Liver (tissue), 9 donors: ENCODE measurements around the gene DGCR8. TPM values are rescaled to one million over a fixed set of nuclear protein-coding genes. Genes with fewer than 3 reads are reported as not detected.
"Not testable (repeated sequence)": the region's sequence is repeated elsewhere in the genome, so short reads cannot be mapped to it uniquely, and the experiment has no call there.

Source experiments
- DNase-seq: peaks from one replicate; pipeline ENCODE4 v3.0.0-alpha.2; 2017; ENCODE audit warnings: low spot score
- H3K27ac ChIP-seq, 2 donors: one replicate each; pipeline ENCODE4 v1.7.0; 2013; ENCODE audit warnings: inconsistent platforms in 2 of 2, low read length in 2 of 2, control low read depth in 1 of 2, low read depth in 1 of 2, mild to moderate bottlenecking in 1 of 2
- H3K27me3 ChIP-seq, 4 donors: one replicate each; pipeline versions ENCODE4 v1.6.1 to v1.7.0; 2013; ENCODE audit warnings: low read length in 3 of 4, inconsistent platforms in 1 of 4, mild to moderate bottlenecking in 1 of 4, moderate library complexity in 1 of 4; ENCODE audit not compliant: control insufficient read depth in 4 of 4, insufficient read depth in 4 of 4
- H3K36me3 ChIP-seq, 4 donors: one replicate each; pipeline versions ENCODE4 v1.6.1 to v1.7.0; 2013; ENCODE audit warnings: low read length in 3 of 4, mild to moderate bottlenecking in 3 of 4, low read depth in 1 of 4, moderate library complexity in 1 of 4; ENCODE audit not compliant: control insufficient read depth in 4 of 4, insufficient read depth in 3 of 4
- H3K4me1 ChIP-seq, 4 donors: one replicate each; pipeline versions ENCODE4 v1.6.1 to v1.7.0; 2013; ENCODE audit warnings: low read length in 3 of 4, mild to moderate bottlenecking in 3 of 4, moderate library complexity in 1 of 4; ENCODE audit not compliant: control insufficient read depth in 4 of 4, insufficient read depth in 4 of 4
- H3K4me3 ChIP-seq, 3 donors: one replicate each; pipeline versions ENCODE4 v1.6.1 to v1.7.0; 2013; ENCODE audit warnings: low read length in 3 of 3, control low read depth in 1 of 3, low read depth in 1 of 3, mild to moderate bottlenecking in 1 of 3
- H3K9ac ChIP-seq, 2 donors: one replicate each; pipeline ENCODE4 v1.7.0; 2013; ENCODE audit warnings: low read length in 2 of 2, mild to moderate bottlenecking in 2 of 2, moderate library complexity in 2 of 2, control low read depth in 1 of 2, low read depth in 1 of 2
- H3K9me3 ChIP-seq, 4 donors: one replicate each; pipeline versions ENCODE4 v1.6.1 to v1.7.0; 2013; ENCODE audit warnings: low read length in 3 of 4; ENCODE audit not compliant: control insufficient read depth in 4 of 4
- ATF3 ChIP-seq: IDR thresholded peaks from 2 replicates; pipeline ENCODE4 v1.6.1; 2016; ENCODE audit warnings: antibody characterized with exemption
- CTCF ChIP-seq: fragments of 150-350 bp; IDR thresholded peaks from 2 replicates; pipeline ENCODE4 v1.5.1; 2017; ENCODE audit warnings: improper control_type of control experiment, low read depth, low read length; ENCODE audit not compliant: missing input control
- EGR1 ChIP-seq, 2 donors: IDR thresholded peaks; 2 replicates each; pipeline ENCODE4 v1.6.1; 2016 to 2018; ENCODE audit warnings: antibody characterized with exemption in 2 of 2, low read depth in 2 of 2
- FOXA1 ChIP-seq: IDR thresholded peaks from 2 replicates; pipeline ENCODE4 v1.6.1; 2016; ENCODE audit warnings: antibody characterized with exemption
- FOXA2 ChIP-seq: IDR thresholded peaks from 2 replicates; pipeline ENCODE4 v1.6.1; 2016; ENCODE audit warnings: antibody characterized with exemption
- GABPA ChIP-seq, 2 donors: IDR thresholded peaks in 1 of 2; conservative IDR thresholded peaks in 1 of 2; 2 replicates each; pipeline ENCODE4 v1.6.1; 2016; ENCODE audit warnings: antibody characterized with exemption in 2 of 2, mild to moderate bottlenecking in 1 of 2, moderate library complexity in 1 of 2
- HNF4A ChIP-seq, 2 donors: conservative IDR thresholded peaks; 2 replicates each; pipeline ENCODE4 v1.6.1; 2016; ENCODE audit warnings: antibody characterized with exemption in 2 of 2, mild to moderate bottlenecking in 2 of 2
- MAX ChIP-seq: IDR thresholded peaks from 2 replicates; pipeline ENCODE4 v1.6.1; 2016; ENCODE audit warnings: antibody characterized with exemption
- RAD21 ChIP-seq, 2 donors: IDR thresholded peaks; 2 replicates each; pipeline ENCODE4 v1.6.1; 2016; ENCODE audit warnings: antibody characterized with exemption in 2 of 2, mild to moderate bottlenecking in 2 of 2
- REST ChIP-seq: IDR thresholded peaks from 2 replicates; pipeline ENCODE4 v1.6.1; 2016; ENCODE audit warnings: antibody characterized with exemption, mild to moderate bottlenecking
- RXRA ChIP-seq, 2 donors: IDR thresholded peaks; 2 replicates each; pipeline ENCODE4 v1.6.1; 2017 to 2018; ENCODE audit warnings: antibody characterized with exemption in 2 of 2, mild to moderate bottlenecking in 1 of 2
- TAF1 ChIP-seq: conservative IDR thresholded peaks from 2 replicates; pipeline ENCODE4 v1.6.1; 2016; ENCODE audit warnings: antibody characterized with exemption, mild to moderate bottlenecking
- YY1 ChIP-seq: IDR thresholded peaks from 2 replicates; pipeline ENCODE4 v1.6.1; 2016; ENCODE audit warnings: antibody characterized with exemption, mild to moderate bottlenecking
- ZBTB33 ChIP-seq: IDR thresholded peaks from 2 replicates; pipeline ENCODE4 v1.6.1; 2016; ENCODE audit warnings: antibody characterized with exemption
- WGBS: extraction: QIAGEN DNeasy Blood & Tissue Kit; methylation state at CpG from one replicate; pipeline ENCODE4 v1.1.7; 2013; 5-methylcytosine and 5-hydroxymethylcytosine counted together
- polyA plus RNA-seq, 2 donors: library from polyadenylated mRNA; stranded (reverse) in 1 of 2; unstranded in 1 of 2; fragments of 200-250 nt in 1 of 2; fragments of >200 nt in 1 of 2; fragmentation: Nextera tagmentation in 1 of 2; extraction: Ambion mirVana in 1 of 2; gene quantifications; one replicate each; pipeline versions ENCODE4 v1.2.1 to v1.2.3, GENCODE V29; 2013 to 2015
- total RNA-seq, 2 donors: library from RNA; depleted of rRNA; stranded (reverse); fragments of >200 nt; gene quantifications; one replicate each; pipeline ENCODE4 v1.2.3, GENCODE V29; 2014
- donor health status: healthy.
- donor health status: healthy.
- donor health status: healthy.
- donor health status: healthy.
- donor health status: healthy.

The DGCR8 gene
- total and polyA plus RNA-seq, 4 donors: 7.9 to 27.1 (median 15.8) TPM

GRCh38 chr22:20066617-20067383 is 13.2 kb upstream of the DGCR8 start:
- Histone ChIP-seq H3K4me1 (no peaks in the 10 kb centered on the region), H3K36me3 (peaks cover 3 to 27% (median 13%) of the 10 kb centered on the region in 4 donors), H3K27me3 (no peaks in the 10 kb centered on the region), H3K9ac (no peak overlapping the region), H3K4me3 (no peak overlapping the region), H3K27ac (no peak overlapping the region), H3K9me3 (no peaks in the 10 kb centered on the region)
- no peak for TF ChIP-seq ZBTB33
- no peak for TF ChIP-seq RXRA (IDR thresholded peaks at IDR 0.05)
- TF ChIP-seq RAD21 (IDR thresholded peaks at IDR 0.05): no peak
- TF ChIP-seq HNF4A (conservative IDR thresholded peaks at IDR 0.05): no peak
- no peak for TF ChIP-seq MAX
- no peak for TF ChIP-seq TAF1
- TF ChIP-seq CTCF: no peak
- TF ChIP-seq FOXA1: no peak
- TF ChIP-seq FOXA2: no peak
- 97% methylated on average over 11 of the region's 11 CpGs for WGBS
- DNase-seq: no peak

- H3K4me3 ChIP-seq, DNase-seq, H3K9me3 ChIP-seq, H3K9ac ChIP-seq, H3K4me1 ChIP-seq, H3K27me3 ChIP-seq, H3K27ac ChIP-seq: not testable (repeated sequence)
- 98% methylated on average over 3 of the region's 3 CpGs for WGBS
- H3K36me3 ChIP-seq: peaks cover 3 to 24% (median 10%) of the 10 kb centered on the region in 4 donors
These were observed 12.7 kb upstream of the DGCR8 start for GRCh38 chr22:20067384-20067682.

GRCh38 chr22:20068640-20069039 is 11.4 kb upstream of the DGCR8 start:
- Histone ChIP-seq H3K4me1 (no peaks in the 10 kb centered on the region), H3K27me3 (no peaks in the 10 kb centered on the region), H3K9ac (no peak overlapping the region), H3K9me3 (no peaks in the 10 kb centered on the region), H3K4me3 (no peak overlapping the region), H3K36me3 (peaks cover 0 to 13% (median 4%) of the 10 kb centered on the region in 4 donors), H3K27ac (no peak overlapping the region)
- 92% methylated on average over 7 of the region's 7 CpGs for WGBS
- TF ChIP-seq GABPA (IDR thresholded peaks at IDR 0.05 in 1 of 2, conservative IDR thresholded peaks at IDR 0.05 in 1 of 2) (no peak), ATF3 (no peak), RAD21 (IDR thresholded peaks at IDR 0.05) (no peak), YY1 (no peak), TAF1 (no peak), FOXA1 (no peak), FOXA2 (no peak), REST (no peak), RXRA (IDR thresholded peaks at IDR 0.05) (no peak), EGR1 (IDR thresholded peaks at IDR 0.05; ENCODE audit: low read depth in 2 of 2) (no peak), CTCF (no peak), MAX (no peak)
- no peak for DNase-seq
